GM18507 (cell line): ENCODE results near the gene CAPN11.

ENCODE experiments used
- DNase-seq: peaks from one replicate; pipeline ENCODE4 v3.0.0; 2011; ENCODE audit warnings: low read depth; ENCODE audit not compliant: insufficient read length; ENCODE audit errors: extremely low spot score
- FAIRE-seq: peaks from 2 replicates; lab custom pipeline; 2011; peaks lifted over from hg19 to GRCh38; lab: Jason Lieb, UNC

Gene CAPN11

GRCh38 chr6:44150317-44150917 is 8.2 kb upstream of the CAPN11 start:
- FAIRE-seq (no peak), DNase-seq (no peak)

DNA sequence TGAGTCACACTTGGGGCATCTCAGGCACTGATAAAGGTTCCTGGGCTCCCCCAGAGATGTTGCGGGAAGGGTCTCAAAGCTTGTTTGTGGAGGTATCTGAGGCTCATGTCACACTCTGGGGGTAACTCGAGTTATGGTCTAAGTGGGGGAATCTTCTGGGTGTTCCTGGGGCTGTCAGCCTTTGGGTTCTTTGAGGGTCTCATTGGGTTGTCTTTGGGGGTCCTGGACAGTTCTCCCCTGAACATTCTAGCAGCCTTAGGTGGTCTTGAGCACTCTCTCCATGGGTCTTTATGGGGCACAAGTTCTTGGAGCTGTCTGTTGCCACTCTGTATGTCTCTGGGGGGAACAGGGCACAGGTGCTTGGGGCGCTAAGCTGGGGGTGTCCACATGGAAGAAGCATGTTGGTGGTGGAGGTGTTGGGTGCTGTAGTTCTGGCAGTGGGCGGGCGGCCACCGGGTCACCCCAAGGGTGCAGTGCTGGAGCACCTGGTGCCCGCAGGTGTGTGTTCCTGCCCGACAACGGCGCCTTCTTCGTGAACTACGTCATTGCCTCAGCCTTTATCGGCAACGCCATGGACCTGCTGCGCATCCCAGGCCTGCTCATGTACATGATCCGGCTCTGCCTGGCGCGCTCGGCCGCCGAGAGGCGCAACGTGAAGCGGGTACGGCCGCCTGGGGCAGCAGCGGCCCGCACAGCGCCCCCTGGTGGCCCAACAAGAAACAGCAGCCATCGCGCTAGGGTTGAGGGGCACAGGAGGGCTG is 7.1 kb upstream of the CAPN11 start:
- peak; percentile 74 for DNase-seq
- FAIRE-seq: peak; percentile 90

DNA sequence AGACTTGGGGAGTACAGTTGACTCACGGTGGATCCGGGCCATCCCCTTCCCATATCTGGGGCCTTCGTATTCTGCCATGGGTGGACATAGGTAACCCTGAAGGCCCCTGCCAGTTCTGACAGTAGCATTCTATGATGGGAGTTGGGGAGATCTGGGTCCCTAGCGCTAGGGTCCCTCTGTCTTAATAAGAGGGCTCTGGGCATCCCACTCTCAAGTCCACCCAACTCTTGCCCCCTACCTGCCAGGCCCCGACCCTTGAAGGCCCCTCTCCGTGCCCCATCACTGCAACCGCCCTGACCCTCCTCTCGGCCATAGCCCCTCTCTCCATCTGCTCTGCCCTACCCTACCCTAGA is 6.5 kb upstream of the CAPN11 start:
- no peak for FAIRE-seq
- DNase-seq: no peak

DNA sequence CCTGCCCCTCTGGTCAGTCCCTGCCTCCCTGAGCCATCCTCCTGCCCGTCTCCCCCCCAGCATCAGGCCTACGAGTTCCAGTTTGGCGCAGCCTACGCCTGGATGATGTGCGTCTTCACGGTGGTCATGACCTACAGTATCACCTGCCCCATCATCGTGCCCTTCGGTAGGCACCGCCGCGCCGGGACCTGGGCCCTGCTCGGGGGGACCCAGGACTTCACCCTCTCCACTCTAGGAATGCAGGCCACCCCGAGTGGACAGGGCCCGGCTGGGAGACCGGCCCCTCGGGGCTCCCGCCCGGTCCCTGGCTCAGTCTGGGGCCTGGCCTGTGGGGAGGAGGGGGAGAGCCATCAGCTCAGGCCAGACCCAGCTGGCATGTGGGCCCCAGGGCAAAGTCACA is 6.1 kb upstream of the CAPN11 start:
- no peak for DNase-seq
- FAIRE-seq: no peak

DNA sequence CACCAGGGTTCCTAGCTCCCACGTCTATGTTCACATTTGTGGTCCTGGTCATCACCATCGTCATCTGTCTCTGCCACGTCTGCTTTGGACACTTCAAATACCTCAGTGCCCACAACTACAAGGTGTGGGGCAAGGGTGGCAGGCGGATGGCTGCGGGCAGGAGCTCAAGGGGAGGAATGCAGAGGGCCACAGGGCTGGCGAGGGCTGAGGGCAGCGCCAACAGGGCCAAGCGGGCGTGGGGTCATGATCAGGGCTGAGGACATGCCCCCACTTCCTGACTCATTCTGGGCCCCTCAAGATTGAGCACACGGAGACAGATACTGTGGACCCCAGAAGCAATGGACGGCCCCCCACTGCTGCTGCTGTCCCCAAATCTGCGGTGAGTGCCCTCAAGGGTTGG is 4.6 kb upstream of the CAPN11 start:
- no peak for DNase-seq
- FAIRE-seq: no peak

DNA sequence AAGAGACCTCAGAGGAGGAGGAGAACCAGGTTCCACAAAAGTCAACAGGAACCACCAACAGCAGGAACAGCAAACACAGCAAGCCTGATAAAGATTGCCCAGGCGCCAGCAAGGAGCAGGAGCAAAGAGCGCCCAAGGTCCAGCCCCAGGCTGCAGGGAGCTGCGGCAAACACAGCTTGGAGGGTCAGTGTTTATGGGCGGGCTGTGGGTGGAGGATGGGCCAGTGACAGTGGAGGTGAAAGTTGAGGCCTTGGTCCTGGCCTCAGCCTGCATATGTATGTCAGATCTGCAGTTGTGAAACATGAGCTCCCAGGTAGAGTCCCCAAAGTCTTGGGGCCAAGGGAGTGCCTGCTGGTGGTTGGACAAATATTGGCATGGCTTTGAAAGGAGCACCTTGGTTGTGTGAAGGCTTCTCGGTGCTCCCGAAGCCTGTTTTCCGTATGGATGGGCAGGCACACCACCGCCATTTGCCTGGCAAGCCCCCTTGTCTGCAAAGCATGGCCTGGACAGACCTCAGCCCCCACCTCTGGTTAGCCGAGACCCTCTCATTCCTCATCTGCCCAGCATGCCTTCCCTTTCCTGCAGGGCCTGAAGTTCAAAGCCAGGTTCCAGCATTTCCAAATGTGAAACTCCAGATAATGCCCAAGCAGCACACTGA is 2.0 kb upstream of the CAPN11 start:
- FAIRE-seq: no peak
- DNase-seq: no peak

DNA sequence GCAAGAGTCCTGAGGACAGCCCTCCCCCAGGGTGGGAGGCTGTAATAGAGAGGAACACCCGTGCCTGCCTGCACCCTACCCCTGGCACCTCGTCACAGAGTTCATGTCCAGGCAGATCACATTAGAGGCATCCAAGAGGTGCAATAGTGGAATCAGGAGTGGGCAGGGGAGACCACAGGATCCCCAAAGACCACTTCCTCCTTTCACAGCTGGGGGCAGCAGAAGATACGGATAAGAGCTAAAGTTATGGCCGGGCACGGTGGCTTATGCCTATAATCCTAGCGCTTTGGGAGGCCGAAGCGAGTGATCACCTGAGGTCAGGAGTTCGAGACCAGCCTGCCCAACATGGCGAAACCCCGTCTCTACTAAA is 1.5 kb upstream of the CAPN11 start:
- no peak for FAIRE-seq

DNA sequence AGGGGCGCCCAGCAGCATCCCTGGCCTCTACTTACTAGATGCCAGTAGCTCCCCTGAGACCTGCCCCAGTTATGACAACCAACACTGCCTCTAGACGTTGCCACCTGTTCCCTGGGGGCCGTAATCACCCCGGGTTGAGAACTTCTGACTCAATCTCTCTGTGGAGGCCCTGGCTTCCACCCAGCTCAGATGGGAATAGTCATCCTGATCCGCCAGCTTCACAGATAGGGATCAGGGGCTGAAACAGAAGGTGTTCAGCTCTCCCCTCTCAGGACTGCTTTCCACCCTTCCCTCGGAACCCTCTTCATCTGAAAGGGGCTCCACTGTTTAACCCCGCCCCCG is 3.3 kb downstream of the CAPN11 start:
- DNase-seq (no peak), FAIRE-seq (no peak)

More for the DNA sequence above, 1.5 kb upstream of the CAPN11 start:
- DNase-seq: no peak

- FAIRE-seq: no peak
- no peak for DNase-seq
Measured at GRCh38 chr6:44162876-44163625, 4.4 kb downstream of the CAPN11 start.

- FAIRE-seq (no peak), DNase-seq (no peak)
Measured at GRCh38 chr6:44166116-44166515, 7.5 kb downstream of the CAPN11 start.

DNA sequence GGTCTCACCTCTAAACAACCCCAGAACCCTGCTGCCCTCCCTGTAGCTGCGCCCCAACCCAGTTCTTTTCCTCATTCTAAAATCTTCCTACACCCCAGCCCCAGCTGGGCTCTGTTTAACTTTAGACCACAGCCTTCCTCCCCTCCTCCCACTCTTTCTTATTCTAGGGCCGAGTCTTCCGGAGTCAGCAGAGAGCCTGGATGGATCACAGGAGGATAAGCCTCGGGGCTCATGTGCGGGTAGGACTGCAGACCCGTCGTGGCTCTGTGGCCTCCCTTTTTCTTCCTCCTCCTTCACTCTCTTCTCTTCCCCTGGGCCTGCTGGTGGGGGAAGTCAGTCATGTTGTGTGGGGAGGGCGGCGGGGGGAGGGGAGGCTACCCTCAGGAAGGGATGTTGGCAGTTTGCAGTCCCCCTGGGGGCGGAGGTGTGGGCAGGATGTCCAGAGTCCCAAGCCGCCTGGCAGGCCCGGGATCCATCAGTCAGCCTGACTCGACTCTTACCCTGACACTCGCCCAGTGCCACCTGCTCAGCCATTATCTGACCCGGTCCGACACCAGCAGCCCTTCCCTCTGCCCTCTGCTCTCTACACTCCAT is 8.1 kb downstream of the CAPN11 start:
- DNase-seq (no peak), FAIRE-seq (no peak)

GRCh38 chr6:44167567-44167966 is 8.9 kb downstream of the CAPN11 start:
- no peak for FAIRE-seq
- DNase-seq: no peak

- no peak for FAIRE-seq
- no peak for DNase-seq
Measured at GRCh38 chr6:44169154-44169553, 10.5 kb downstream of the CAPN11 start.

GRCh38 chr6:44169886-44170570 is 11.4 kb downstream of the CAPN11 start:
- DNase-seq (no peak), FAIRE-seq (no peak)

DNA sequence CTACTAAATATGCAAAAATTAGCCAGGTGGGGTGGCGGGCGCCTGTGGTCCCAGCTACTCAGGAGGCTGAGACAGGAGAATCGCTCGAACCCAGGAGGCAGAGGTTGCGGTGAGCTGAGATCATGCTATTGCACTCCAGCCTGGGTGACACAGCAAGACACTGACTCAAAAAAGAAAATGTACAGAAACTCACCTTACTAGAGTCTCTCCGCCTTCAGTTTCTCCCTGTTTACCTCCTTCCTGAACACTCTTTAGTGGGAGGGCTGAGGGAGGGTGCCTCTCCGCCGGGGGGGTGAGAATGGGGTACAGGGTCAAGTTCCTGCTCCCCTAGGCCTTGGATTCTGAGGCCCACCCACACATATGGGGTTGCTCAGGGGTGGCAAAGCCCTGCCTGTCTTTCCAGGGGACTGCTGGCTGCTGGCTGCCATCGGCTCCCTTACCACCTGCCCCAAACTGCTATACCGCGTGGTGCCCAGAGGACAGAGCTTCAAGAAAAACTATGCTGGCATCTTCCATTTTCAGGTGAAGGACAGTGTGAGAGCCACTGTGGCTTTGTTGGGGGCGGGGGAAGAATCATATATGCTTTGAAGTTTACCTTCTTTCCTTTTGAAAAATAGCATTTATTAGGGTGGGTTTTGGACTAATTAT is 13.4 kb downstream of the CAPN11 start:
- DNase-seq: no peak
- peak; percentile 55 for FAIRE-seq

GRCh38 chr6:44172731-44173500 is 14.3 kb downstream of the CAPN11 start:
- DNase-seq (peak; percentile 80), FAIRE-seq (peak; percentile 88)

GRCh38 chr6:44176130-44176761 is 17.6 kb downstream of the CAPN11 start:
- no peak for FAIRE-seq
- no peak for DNase-seq
